Kidney capillary endothelial cell (primary cell): Measurements from ENCODE around the gene ARPP21.

Source experiments
- DNase-seq: peaks from one replicate; pipeline ENCODE4 v3.0.0-alpha.2; 2018; ENCODE audit warnings: low spot score

ARPP21 gene

GRCh38 chr3:35641920-35642527 is 2.7 kb downstream of the ARPP21 start:
- no peak for DNase-seq

DNA sequence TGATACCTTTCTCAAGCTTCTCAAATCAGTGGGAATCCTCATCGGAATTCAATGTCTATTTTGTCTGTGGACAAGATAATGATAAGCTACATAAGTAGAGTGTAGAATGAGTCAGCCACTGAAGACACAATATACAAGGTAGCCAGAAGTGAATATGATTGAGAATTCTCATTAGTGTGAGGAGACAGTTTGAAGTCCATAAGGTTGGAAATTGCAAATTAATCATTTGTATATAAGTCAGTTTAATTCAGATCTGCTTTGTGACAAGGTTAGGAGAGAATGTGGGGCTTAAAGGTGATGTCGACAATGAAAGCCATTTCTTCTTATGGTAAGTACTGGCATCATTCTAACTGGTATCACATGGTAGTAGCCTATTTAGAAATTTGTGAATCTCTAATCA is 4.2 kb downstream of the ARPP21 start:
- no peak for DNase-seq

DNA sequence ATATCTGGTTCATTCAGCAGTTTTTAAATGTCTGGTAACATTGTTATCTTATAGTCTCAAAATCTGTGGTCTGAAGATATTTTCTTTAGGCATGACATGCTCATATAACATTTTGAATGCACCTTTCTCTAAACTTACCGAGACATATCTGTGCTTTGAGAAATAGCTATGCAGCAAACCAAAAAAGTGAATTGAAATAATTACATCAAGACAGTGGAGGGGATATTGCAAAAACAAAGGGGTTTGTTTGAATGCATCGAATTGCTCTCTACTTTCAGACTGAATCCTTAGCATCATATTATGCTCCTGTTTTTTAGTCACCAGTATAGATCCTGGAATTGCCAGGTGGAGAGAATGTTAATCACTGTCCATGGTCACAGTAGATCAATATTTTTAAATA is 5.1 kb downstream of the ARPP21 start:
- DNase-seq = no peak

GRCh38 chr3:35645189-35645588 is 5.9 kb downstream of the ARPP21 start:
- no peak for DNase-seq

GRCh38 chr3:35646081-35646480 is 6.8 kb downstream of the ARPP21 start:
- no peak for DNase-seq

GRCh38 chr3:35647461-35647860 is 8.1 kb downstream of the ARPP21 start:
- DNase-seq = no peak

GRCh38 chr3:35648347-35648746 is 9.0 kb downstream of the ARPP21 start:
- DNase-seq = no peak

GRCh38 chr3:35649405-35649804 is 10.1 kb downstream of the ARPP21 start:
- no peak for DNase-seq

- DNase-seq = no peak
Observed at GRCh38 chr3:35651426-35651825, 12.1 kb downstream of the ARPP21 start.

DNA sequence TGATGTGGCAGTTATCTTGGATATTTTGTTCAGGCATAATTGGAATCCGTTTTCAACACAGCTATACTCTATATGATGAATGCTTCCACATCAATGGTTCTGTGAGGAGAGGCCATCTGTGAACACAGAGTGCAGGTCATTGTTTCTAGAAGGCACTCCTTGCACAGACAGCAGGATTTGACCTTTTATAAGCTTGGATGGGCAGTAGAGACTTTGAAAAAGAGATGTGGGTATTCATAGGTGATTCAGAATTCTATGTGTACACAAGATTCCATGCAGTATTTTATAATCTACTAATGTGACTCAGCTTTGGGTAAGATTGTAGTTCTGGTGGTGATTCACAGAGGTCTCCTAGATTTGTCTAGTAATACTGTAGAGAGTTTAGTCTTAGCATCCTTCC is 12.5 kb downstream of the ARPP21 start:
- DNase-seq = peak; percentile 12

DNA sequence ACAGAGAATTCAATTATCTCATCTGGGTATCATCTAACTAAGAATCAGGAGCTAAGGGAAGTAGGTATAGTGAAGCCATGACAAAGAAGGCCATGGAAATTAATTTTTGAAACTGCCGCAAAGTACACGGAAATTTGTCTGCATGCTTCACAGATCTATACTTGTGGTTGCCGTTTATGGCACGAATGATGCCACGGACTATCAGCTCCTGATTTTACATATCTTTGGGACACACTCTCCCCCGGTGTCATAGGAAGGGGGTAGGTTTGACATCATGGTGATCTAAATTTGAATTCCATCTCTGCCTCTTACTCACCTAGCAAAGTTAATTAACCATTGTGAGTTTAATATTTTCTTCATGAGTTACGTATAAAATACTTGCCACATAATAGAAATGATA is 14.0 kb downstream of the ARPP21 start:
- DNase-seq = no peak

GRCh38 chr3:35654476-35654875 is 15.2 kb downstream of the ARPP21 start:
- DNase-seq = no peak

DNA sequence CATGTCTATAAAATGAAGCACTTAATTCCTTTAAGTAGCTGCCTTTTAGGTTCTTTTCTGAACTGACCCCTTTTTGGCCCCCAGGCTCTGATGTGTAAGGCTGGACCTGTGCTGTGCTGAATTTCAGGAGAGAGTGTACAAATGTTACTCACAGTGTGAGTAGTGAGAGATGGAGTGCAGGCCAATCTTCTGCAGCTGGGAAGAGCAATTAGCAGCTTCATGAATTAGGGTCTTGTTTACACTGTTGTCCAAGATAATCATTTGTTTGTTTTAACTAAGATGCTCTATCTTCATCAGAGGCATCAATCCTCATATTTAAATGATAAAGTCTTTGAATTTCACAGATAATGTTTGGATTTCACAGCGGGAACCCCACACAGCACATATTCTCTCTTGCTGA is 19.4 kb downstream of the ARPP21 start:
- no peak for DNase-seq

DNA sequence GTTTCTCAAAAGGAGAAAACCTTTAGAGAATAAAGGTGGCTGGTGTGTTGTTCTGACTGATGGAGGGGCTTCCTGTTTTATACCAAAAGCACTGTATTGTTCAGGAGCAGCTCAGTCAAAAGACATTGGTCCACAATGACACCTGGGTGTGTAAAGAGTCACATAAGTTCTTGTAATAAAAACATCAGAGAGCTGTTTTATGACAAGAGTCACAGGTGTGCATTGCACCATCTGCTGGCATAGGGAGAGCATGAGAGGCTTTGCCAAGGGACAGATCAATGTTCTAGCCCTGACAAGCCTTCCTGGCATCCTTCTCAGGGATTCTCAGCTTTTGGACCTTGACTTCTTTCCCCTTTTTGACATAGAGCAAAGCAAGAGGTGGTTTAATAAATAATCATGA is 20.4 kb downstream of the ARPP21 start:
- DNase-seq = no peak

DNA sequence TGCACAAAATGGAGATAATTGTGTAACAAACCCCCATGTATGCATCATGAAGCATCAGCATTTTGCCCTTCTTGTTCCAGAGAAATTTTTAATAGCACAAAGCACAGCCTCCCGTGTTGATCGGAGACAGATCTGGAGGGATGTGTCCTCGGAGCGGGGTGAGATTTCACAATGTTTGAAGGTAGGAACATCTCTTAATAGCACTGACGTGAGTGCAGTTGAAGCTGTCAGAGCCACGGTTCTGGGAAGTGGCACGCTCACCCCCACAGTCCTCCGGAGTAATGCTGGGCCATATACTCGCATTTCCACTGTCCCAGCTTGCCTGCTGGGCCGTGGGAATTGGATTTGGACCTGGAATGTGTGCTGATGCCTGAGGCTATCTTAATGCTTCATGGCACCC is 24.1 kb downstream of the ARPP21 start:
- DNase-seq = no peak

- peak; percentile 61 for DNase-seq
Observed at GRCh38 chr3:35664460-35664919, 25.2 kb downstream of the ARPP21 start.

DNA sequence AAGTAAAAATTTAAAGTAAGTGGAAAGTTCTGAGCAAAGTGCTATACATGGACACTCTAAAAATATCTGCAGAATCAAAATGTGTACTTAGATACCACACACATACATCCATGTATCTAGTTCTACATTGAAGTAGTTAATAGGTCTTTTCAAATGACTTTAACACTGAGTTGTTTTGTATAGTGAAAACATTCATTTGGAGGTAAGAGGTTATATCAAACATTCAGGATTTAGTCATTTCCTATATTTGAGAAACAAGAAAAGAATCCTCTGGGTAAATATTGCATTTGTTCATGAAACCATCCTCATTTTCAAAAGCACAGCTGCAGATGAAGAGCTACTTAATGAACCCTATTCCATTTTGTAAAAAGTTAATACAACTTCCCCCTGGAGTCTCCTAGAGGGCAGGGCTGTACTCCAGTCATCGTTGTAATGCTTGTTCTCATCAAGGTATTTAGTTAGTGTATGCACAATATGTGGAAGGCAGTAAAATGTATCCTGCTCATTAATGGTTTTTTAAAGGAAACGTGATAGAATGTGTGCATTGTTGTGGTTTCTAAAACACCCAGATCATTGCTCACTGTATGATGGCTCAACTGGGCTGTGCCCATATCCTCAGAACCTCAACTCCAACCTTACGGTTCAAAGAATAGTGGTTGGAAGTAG is 26.2 kb downstream of the ARPP21 start:
- DNase-seq = peak; percentile 31

GRCh38 chr3:35666888-35667287 is 27.6 kb downstream of the ARPP21 start:
- DNase-seq = peak; percentile 26

DNA sequence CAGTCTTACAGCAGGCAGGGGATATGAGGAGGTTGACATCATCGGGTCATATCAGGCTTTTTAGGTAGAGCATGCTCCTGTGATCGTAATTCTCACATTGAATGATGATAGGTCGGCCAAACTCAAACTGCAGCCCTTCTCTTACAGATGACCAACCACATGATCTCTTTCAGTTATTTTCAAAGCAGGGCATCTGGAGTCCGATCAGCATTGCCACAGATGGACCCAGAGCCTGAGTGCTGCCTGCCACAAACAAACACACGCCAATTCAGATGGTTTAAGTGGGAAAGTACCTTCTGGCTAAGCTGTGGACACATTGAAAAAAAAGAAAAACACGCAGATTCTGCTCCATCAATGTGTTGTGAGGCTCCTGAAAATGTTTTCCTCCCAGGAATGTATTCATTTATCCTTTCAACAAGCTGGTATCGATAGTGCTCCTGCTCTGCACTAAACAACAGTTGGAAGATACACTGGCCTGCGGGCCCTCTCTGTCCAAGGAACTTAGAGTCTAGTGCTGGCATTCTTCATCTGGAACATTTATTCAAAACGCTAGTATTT is 31.2 kb downstream of the ARPP21 start:
- no peak for DNase-seq

GRCh38 chr3:35671483-35671882 is 32.2 kb downstream of the ARPP21 start:
- no peak for DNase-seq

- DNase-seq = no peak
Observed at GRCh38 chr3:35673017-35673416, 33.7 kb downstream of the ARPP21 start.

- no peak for DNase-seq
Observed at GRCh38 chr3:35674451-35675109, 35.3 kb downstream of the ARPP21 start.

- DNase-seq = no peak
Observed at GRCh38 chr3:35675206-35675605, 35.9 kb downstream of the ARPP21 start.
